Omental fat pad (tissue), 4 donors: ENCODE data around the gene ZNF761. TPM values are rescaled to one million over a fixed set of nuclear protein-coding genes. Genes with fewer than 3 reads are reported as not detected.
"Not testable (repeated sequence)": the region's sequence is repeated elsewhere in the genome, so short reads cannot be mapped to it uniquely, and the experiment has no call there.

ENCODE experiments used
- ATAC-seq: fragments of 150-250 bp; one replicate; pipeline ENCODE4 v1.9.1; 2016; ENCODE audit warnings: mild to moderate bottlenecking, moderate library complexity; ENCODE audit not compliant: low FRiP score
- DNase-seq: peaks from one replicate; pipeline ENCODE4 v3.0.0-alpha.2; 2019; ENCODE audit warnings: low spot score
- total RNA-seq, 4 donors: library from RNA; depleted of rRNA; stranded (reverse); fragments of >200 nt; gene quantifications; one replicate each; pipeline ENCODE4 v1.1.0, GENCODE V29; 2016
- TF ChIP-seq, protein P1 (sequence below), 3 donors: fragments of 450-650 bp; IDR thresholded peaks; one replicate each; pipeline ENCODE4 v1.5.1; 2016 to 2017; ENCODE audit warnings: antibody characterized with exemption in 3 of 3, mild to moderate bottlenecking in 3 of 3, moderate library complexity in 2 of 3

The ZNF761 gene
- total RNA-seq, 4 donors from 2014 or later: 10.4 to 16.8 (median 14.2) TPM

DNA sequence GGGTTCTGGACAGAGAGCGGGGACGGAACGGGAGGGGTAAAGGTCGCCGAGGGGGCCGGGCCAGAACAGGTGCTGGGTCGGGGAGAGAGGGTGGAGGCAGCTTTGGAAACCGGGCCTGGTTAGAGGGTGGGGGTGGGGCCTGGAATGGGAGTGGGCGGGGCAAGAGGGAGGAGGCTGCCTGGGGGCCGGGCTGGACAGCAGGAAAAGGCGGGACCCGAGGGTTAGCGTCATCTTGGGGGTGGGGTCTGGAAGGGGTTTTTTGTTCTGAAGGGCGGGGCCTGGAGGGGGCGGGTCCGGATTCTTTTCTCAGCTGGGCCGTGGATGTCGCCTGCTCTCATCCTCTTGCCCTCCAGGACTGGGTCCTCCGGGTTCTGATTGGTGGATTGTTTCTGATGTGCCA, 31.5 kb downstream of the ZNF761 start:
- ATAC-seq: no peak
- TF ChIP-seq, protein P1, sequence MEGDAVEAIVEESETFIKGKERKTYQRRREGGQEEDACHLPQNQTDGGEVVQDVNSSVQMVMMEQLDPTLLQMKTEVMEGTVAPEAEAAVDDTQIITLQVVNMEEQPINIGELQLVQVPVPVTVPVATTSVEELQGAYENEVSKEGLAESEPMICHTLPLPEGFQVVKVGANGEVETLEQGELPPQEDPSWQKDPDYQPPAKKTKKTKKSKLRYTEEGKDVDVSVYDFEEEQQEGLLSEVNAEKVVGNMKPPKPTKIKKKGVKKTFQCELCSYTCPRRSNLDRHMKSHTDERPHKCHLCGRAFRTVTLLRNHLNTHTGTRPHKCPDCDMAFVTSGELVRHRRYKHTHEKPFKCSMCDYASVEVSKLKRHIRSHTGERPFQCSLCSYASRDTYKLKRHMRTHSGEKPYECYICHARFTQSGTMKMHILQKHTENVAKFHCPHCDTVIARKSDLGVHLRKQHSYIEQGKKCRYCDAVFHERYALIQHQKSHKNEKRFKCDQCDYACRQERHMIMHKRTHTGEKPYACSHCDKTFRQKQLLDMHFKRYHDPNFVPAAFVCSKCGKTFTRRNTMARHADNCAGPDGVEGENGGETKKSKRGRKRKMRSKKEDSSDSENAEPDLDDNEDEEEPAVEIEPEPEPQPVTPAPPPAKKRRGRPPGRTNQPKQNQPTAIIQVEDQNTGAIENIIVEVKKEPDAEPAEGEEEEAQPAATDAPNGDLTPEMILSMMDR (IDR thresholded peaks at IDR 0.05): no peak
- DNase-seq: no peak

DNA sequence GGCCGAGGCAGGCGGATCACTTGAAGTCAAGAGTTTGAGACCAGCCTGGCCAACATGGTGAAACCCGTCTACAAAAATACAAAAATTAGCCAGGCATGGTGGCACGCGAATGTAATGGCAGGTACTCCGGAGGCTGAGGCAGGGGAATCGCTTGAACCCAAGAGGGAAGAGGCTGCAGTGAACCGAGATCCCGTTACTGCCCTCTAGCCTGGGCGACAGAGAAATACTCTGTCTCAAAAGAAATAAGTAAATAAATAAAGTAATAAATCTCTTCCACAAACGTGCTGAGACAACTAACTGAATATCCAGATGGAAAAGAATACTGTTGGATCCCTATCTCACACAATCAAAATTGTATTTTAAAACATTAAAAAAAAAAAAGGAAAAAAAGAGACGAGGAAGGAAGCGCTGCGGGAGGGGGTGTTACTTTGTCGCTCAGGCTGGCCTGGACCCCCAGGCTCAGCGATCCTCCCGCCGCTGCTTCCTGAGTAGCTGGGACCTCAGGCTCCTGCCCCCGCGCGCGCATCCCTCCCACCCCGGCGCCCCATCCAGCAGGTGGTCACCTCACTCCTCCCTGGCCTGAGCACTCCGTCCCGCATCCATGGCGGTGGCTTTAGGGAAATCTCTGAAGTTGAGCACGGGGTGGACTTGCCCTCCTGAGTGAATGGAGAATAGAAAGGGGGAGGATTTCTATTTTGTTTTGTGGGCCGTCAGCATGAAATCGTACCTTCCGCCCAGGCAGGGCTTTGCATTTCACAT, 35.1 kb downstream of the ZNF761 start:
- peak; percentile 45 for ATAC-seq
- DNase-seq: no peak
- TF ChIP-seq, protein P1 (IDR thresholded peaks at IDR 0.05): no peak

DNA sequence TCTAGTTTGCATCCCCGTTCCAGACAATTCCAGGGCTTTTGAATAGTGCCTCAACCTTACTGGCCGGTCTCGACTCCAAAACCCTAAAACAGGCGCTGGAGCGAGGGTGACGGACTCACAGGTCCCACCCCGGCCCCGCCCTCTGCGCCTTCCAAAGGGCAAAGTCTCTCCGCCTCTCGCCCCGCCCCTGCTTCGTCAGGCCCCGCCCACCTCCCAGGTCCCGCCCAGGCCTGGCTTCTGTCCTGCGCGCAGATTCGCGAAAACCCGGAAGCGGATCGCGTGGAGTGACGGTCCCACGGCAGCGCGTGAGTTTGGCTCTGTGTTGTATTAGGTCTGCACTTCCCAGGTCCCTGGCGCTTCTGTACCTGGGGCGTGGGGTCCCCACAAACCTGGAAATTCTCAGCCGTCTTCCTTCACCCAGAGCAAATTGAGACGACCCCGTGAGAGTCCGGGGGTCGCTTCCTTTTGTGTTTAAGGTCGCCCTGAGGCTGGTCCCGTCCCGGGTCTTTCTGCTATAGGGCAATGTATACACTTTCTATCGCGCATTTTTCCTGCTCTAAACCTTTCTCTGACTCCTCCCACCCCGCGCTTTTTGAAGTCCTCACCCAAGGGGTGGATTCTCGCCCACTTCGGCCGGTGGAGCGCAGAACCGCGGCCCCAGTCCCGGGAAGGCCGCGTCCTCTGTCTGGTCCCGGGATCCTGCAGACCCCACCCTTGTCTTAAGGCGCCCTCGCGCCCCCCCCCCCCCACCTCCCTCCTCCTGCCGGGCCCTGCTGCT, 35.9 kb downstream of the ZNF761 start, which contains the start of gene ZNF813:
ZNF813 (plus strand) TSS at position 249 of the 778 bp plus-strand sequence. CDS start 16,090 bp downstream, outside the sequence.
- TF ChIP-seq, protein P1 (IDR thresholded peaks at IDR 0.05): no peak
- DNase-seq: peak; percentile 98
- peak; percentile 97 for ATAC-seq

DNA sequence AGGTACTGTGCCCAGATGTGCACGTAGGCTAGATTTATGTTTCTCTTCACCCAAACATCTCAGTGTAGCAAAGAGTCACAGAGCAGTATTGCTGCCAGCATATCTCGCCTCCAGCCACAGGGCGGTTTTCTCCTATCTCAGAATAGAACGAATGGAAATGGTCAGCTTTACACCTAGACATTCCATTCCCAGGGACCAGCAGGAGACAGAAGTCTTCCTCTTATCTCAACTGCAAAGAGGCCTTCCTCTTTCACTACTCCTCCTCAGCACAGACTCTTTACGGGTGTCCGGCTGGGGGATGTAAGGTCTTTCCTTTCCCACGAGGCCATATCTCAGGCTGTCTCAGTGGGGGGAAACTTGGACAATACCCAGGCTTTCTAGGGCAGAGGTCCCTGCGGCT, 36.8 kb downstream of the ZNF761 start:
- DNase-seq: not testable (repeated sequence)

DNA sequence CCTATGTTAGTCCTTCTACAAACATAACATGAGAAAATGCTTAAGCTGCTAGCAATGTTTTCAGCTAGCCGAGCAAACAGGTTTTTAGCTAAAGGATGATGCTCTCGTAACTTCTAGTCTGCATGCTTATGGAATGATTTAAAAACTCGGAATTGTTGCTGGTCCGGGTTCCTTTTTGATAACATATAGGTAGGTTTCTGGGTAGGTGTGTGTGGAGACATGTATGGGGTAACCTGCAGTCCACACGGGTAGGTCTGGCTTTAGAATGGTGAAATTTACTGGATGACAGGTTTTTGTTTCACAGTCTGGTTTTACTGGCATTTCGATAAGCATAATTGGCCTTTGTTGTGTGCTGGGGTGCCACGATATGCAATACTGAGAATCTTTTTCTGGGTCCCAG, 40.1 kb downstream of the ZNF761 start:
- TF ChIP-seq, protein P1 (IDR thresholded peaks at IDR 0.05): no peak
- ATAC-seq (no peak), DNase-seq (no peak)

More for the DNA sequence above, 36.8 kb downstream of the ZNF761 start:
- not testable (repeated sequence) for ATAC-seq

DNA sequence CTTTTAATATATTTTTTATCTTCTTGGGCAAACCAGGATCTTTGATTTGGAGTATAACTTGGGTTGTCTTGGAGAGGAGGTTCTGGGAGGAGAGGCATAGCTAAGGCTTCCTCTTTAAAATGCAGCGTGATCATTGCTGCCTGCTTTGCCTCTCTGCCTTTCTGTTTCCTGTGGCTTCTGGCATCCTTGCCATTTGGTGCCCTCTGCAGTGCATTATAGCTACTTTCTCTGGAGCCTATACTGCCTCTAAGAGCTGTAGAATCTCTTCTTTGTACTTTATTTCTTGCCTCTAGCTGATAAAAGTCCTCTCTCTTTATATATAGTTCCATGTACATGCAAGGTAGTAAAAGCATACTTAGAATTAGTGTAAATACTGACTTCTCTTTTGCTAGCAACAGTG, 43.0 kb downstream of the ZNF761 start:
- not testable (repeated sequence) for ATAC-seq, DNase-seq

DNA sequence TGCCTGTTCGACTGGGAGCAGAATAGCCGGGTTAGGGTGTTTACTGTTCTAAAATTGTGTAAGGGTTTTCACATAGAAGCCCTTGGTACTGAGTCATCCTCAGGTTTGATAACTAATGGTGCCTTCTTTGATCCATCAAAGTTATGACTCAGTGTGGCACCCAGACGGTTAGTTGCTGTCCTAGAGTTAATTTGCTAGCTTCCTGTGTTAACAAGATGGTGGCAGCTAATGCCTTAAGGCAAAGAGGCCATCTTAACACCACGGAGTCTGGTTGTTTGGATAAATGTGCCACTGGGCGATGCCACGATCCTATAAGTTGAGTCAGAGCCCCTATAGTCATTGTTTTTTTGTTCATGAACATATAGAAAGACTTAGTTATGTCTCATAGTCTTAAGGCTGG, 43.7 kb downstream of the ZNF761 start:
- not testable (repeated sequence) for DNase-seq, ATAC-seq

DNA sequence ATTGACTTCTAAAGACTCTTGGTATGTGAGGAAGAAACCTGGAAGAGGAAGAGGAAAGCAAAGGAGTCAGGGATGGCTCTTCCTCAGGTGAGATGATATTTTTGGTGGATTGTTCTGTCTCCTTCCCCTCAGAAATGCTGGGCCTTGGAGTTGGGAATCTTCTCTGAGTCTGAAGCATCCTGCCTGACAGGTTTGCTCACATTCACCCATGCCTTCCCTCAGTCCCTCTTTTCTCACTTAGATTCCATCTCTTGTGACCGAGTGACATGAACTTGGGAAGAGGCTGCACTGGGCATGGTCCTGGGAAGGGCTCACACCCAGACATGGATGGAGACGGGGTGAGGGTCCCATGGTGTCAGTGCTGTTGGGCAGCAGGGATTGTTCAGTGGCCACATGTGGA, 52.0 kb downstream of the ZNF761 start:
- ATAC-seq, DNase-seq: not testable (repeated sequence)
